NCI-H2081 (cell line): ENCODE measurements around the gene GNPDA1.
"Not testable (repeated sequence)": the region's sequence is repeated elsewhere in the genome, so short reads cannot be mapped to it uniquely, and the experiment has no call there.

Source experiments
- DNase-seq, 2 experiments: peaks; one replicate each; lab custom pipeline; 2025; lab: John Stamatoyannopoulos, UW

The GNPDA1 gene

GRCh38 chr5:142012792-142013388, at the start of gene GNPDA1:
Gene GNPDA1 (minus strand): TSS chr5:142013027. CDS start chr5:142012035, 992 bp downstream.
- peak; percentile 57 to 64 for DNase-seq

- no peak for DNase-seq
These were observed 46.6 kb upstream of the GNPDA1 start for GRCh38 chr5:142059304-142059940.

- DNase-seq: no peak
These were observed 44.9 kb upstream of the GNPDA1 start for GRCh38 chr5:142057697-142058056.

- DNase-seq: peak in 1 of 2 experiments; percentile 57
These were observed 44.2 kb upstream of the GNPDA1 start for GRCh38 chr5:142056816-142057696.

GRCh38 chr5:142055301-142055700, 42.5 kb upstream of the GNPDA1 start:
- no peak for DNase-seq

GRCh38 chr5:142053426-142054151, 40.8 kb upstream of the GNPDA1 start:
- no peak for DNase-seq

GRCh38 chr5:142052026-142052425, 39.2 kb upstream of the GNPDA1 start:
- DNase-seq: not testable (repeated sequence)

- no peak for DNase-seq
These were observed 35.4 kb upstream of the GNPDA1 start for GRCh38 chr5:142048272-142048671.

DNA sequence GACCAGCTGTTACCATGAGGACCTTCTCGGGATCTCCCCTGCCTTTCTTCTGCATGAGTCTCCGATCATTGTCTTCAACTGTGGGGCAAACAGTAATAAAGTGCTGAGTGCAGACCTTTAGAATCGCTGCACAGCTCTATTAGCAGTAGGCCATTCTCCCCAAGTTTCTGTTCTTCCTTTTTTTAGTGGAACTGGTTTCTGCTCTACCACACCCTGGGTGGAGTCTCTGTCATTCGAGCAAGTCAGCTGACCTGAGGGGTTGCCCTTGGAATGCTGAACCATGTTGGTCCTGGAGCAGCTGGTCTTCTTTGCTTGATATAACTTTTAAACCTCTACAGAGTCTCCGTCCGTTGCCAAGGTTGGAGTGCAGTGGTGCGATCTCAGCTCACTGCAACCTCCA, 33.4 kb upstream of the GNPDA1 start:
- DNase-seq: no peak

GRCh38 chr5:142040881-142041280, 28.1 kb upstream of the GNPDA1 start:
- DNase-seq: not testable (repeated sequence)

DNA sequence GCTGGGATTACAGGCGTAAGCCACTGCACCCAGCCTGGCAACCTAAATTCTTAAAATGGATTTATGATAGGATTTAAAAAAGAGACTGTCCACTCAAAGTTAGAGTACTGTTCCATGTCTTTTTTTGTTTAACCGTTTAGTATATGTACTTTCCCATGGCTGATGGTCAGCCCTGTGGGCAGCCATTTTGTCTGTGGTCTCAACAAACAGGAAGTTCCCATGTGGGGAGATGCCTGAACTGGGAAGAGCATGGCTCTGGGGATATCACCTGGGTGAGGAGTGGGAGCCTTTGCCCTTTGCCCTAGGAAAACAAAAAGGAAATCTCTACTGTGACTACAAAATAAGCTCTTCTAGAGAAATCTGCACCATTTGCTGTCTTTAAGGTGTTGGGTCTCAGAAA, 27.5 kb upstream of the GNPDA1 start:
- no peak for DNase-seq

- DNase-seq: no peak
These were observed 25.9 kb upstream of the GNPDA1 start for GRCh38 chr5:142038735-142039134.

GRCh38 chr5:142037599-142037998, 24.8 kb upstream of the GNPDA1 start:
- DNase-seq: not testable (repeated sequence)

DNA sequence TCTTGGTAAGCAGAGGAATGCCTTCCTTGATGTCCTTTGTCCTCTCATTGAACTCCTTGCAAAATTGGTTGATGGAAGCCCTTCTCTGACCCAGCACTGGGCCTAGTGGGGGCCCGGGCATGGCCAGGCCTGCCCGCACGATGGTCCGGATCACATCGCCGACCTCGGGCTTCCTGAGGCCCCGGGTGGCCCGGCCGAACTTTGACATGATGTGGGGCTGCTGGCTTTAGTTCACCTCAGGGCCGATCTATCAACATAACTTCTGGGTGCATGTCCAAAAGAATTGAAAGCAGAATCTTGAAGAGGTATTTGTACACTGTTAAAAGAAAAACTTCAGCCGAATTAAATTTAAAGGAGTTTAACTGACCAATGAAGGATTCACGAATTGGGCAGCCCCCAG, 24.1 kb upstream of the GNPDA1 start:
- no peak for DNase-seq

DNA sequence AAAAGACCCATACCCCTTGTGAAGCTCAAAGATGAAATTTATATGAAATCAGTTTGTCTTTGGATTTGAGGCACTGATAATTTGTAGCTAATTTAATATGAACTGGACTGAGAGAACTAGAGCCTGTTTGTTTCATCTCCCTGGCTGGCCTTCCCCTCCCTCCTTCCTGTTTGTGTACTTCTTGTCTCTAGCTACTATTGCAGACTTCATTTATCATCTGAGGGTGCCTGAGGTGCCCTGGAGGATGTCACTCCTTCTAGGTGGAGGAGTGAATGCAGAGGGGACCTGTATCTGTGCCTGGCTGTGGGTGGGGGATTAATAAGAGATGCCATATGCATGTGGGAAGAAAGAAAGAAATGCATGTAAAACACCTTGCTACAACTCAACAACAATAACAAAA, 22.2 kb upstream of the GNPDA1 start:
- DNase-seq: no peak

GRCh38 chr5:142033632-142034567, 21.1 kb upstream of the GNPDA1 start:
- DNase-seq: not testable (repeated sequence)

GRCh38 chr5:142032747-142033631, 20.2 kb upstream of the GNPDA1 start:
- DNase-seq: peak in 1 of 2 experiments; percentile 30

DNA sequence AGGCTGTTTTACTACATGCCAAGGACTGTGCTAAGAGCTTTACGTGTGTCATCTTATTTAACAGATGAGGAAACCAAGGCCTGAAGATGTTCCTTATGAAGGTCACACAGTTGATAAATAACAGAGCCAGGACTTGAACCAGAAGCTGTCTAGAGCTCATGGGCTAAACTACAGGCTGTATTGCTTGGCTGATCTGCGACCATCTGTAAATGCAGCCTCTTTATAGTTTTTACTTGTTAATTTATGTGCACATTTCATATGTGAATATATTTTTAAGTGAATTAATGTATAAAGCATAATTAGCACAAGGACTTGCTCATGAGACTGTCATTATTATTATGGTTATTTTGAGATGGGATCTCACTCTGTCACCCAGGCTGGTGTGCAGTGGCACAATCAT, 19.3 kb upstream of the GNPDA1 start:
- no peak for DNase-seq

GRCh38 chr5:142025637-142026036, 12.8 kb upstream of the GNPDA1 start:
- DNase-seq: no peak

GRCh38 chr5:142024771-142025304, 12.0 kb upstream of the GNPDA1 start:
- DNase-seq: peak; percentile 71 to 85
